HG03469 (cell line): Measurements from ENCODE around the gene CREM.
A peak's percentile ranks its signal among the peaks of the same experiment; 100 is the strongest.

Source experiments
- ATAC-seq: cut with Tn5 transposase; IDR thresholded peaks from one replicate; pipeline ENCODE4 v1.9.1; 2021; ENCODE audit warnings: mild to moderate bottlenecking, moderate library complexity, moderate number of reproducible peaks; ENCODE audit not compliant: unreplicated experiment

Gene CREM

DNA sequence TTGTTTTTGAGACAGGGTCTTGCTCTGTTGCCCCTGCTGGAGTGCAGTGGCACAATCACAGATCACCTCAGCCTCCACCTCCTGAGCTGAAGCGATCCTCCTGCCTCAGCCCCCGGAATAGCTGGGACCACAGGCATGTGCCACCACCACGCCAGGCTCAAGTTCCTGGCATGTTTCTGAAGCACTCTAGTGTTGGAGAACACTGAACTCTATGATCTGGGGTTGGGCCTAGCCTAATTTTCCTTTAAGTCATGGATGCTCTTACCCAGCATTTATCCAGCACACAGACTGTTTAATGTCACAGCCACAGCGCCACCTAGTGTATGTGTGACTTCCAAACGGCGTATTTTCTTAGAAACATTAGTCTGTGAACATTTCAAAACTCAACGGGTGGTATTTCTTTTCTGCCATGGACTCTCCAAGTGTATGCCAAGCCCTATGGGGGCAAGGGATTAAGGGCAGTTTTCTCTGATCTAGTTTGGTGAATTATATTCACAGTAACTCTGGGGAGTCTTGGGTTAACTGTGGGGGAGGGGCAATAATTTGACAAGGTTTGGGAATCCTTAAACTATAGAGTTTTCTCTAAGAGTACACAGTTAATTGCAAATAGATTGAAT lies 91.8 kb downstream of the CREM start:
- ATAC-seq, result peak; percentile 61

DNA sequence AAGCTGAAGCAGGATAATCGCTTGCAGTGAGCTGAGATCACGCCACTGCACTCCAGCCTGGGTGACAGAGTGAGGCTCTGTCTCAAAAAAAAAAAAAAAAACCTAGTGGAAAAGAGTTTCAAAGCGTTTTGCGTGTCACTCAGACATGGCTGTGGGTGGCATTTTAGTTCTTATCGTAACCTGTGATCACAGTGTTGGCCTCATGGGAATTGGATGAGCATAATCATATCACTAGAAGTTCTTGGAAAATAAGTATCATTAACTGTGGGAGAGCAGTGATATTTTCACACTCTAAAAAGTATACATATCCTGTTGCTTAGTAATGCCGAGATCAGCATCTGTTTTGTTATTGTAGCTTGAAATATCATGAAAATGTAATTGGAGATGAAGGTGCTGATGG lies 92.6 kb downstream of the CREM start:
- ATAC-seq, result no peak

DNA sequence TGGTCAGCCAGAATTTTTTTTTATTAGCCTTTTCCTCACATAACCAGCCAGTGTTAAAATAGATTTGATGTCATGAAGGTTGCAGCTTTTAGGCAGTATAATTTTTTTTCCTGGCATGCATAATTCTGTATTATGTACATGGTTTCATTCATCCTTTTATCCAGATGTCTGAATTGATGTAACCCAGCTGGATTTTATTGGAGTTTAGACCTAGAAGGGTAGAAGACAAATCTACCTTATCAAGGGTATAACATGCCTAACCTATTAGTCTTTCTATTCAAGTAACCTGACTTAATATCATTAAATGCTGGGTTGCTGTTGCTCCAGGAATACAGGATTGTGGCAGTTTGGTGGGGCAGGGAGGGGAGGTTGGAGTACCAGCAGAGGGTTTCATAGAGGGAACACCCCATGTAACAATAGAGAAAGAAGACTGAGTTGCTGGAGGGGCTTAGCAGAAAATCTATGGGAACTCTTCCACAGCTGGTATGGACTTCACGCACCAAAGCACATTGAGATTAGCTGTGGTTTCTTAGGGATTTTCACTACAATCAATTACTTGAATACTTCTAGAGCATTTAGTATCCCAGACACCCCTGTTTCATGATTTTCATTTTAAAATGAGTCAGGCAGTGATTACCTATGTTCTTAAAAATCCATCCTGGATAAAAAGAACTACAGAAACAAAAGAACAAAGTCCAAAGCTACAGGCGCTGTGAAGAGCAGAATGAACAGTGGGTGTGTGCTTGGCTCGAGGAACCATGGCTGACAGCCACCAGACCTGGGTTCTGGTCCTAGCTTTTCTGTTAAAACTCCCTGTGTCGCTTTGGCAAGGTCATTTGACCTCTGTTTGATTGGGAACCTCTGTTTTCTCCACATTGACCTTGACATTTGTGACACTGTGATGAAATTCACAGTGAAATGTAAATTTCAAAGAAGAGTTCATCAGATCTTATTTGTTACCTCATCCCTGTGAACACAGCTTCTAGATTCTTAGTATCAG lies 93.5 kb downstream of the CREM start:
- no peak for ATAC-seq

DNA sequence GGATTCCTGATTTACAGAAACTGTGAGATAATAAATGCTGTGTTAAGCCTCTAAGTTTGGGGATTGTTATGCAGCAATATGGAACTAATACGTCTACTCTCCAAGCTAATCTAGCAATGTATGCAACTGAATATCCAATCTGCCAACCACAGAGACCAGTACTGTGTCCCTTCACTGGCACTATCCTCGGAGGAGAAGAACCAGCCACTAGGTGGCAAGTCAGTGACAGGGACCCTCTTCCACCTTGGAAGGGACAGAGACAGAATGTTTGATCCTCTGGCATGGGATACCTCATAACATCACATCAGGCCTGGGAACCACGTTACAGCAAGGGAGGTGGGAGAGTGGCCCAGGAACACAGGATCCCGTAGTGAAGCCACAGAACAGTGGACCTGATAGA lies 96.4 kb downstream of the CREM start:
- no peak for ATAC-seq

DNA sequence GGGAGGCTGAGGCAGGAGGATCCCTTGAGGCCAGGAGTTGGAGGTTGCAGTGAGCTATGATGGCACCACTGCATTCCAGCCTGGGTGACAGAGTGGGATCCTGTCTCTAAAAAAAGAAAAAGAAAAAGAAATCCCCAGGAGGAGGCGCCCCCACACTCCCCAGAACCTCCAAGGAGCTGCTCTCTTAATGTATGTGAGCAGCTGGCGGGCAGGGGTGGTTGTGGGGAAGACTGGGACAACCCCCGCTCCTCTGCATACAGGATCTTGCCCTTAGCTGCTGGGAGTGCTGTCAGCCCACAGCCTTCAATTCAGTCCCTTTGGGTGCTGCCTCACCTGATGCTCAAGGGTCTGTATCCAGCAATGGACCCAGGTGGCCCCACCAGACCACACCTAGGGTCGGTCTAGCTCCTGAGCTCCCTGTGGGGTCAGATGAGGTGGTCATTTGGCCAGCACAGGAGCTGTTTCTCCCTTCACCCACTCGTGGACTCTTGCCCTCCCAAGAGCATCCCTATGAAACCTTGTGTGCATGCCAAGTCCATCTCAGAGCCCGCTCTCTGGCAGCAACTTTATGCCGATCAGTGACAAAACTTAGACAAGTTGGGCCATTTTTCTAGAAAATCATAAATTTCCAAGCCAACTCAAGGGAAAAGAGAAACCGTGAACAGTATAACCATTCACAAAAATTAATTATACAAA lies 97.5 kb downstream of the CREM start:
- ATAC-seq, result no peak

DNA sequence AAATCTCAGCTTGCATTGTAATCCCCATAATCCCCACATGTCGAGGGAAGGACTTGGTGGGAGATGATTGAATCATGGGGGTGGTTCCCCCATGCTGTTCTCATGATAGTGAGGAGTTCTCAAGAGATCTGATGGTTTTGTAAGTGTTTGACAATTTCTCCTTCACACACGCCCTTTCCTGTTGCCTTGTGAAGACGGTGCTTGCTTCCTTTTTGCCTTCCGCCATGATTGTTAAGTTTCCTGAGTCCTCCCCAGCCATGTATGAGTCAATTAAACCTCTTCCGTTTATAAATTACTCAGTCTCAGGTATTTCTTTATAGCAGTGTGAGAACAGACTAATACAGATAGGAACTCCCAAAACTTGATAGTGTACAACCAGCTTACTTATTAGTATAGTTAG lies 98.6 kb downstream of the CREM start:
- no peak for ATAC-seq

DNA sequence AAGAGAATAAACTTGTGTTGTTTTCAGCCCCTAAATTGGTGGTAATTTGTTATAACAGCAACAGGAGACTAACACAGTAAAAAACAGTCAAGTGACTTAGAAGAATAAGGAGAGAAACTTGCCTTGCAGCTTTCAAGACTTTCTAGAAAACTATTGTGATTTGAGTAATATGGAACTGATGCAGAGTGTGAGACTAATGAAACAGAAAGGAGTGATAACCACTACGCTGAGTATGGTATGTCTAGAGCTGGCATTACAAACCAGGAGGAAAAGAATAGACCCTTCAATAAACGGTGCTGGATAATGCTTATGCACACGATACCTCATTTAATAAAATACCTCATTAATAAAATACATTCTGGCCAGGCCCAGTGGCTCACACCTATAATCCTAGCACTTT lies 99.9 kb downstream of the CREM start:
- ATAC-seq, result no peak

GRCh38 chr10:35228058-35228457 lies 101.4 kb downstream of the CREM start:
- no peak for ATAC-seq

GRCh38 chr10:35231646-35232045 lies 105.0 kb downstream of the CREM start:
- no peak for ATAC-seq

- ATAC-seq, result no peak
Measured at GRCh38 chr10:35232527-35232926, 105.9 kb downstream of the CREM start.

GRCh38 chr10:35234073-35234472 lies 107.4 kb downstream of the CREM start:
- ATAC-seq, result no peak

DNA sequence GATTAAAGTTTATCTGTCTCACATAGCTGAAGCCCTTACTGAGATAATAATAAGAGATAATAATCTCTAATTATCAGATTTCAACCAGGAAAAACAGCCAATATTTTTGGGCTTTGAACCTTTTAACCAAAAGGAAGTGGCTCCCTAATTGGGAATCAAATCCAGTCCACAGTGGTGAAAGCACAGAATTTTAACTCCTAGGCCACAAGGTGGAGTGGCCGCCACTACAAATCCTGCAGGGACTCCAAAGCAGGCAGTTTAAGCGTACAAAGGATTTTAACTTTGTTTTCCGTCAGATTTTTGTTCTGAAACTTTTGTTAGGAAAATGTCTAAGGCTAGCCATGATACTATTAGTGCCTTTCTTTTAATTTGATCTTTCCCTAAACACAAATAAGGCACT lies 110.1 kb downstream of the CREM start:
- ATAC-seq, result no peak

DNA sequence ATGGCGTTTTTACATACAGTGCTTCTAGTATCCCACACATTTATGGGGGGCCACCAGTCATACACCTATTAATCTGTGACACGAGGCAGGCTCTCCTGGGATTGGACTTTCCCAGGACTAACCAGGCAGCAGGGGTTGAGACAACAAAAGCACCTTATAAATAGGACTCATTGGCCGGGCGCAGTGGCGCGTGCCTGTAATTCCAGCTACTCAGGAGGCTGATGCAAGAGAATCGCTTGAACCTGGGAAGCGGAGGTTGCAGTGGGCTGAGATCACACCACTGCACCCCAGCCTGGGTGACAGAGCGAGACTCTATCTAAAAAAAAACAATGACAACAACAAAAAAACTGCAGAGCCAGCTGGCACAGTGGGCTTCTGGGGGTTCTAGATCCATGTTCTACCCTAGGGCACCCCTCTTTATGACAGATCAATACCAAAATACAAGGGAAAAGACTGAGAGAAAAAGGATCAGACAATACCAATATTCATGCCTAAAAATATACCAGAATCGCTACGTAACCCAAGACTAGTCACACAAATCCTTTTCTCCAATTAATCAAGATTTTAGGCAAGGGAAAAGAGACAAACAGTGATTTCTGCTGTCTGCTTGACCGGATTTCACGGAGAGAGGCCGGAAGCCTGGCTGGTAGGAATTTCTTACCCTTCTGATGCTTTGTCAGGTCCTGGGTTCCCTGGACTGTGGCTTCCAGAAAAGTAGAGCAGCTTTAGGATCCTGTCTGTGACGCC lies 111.3 kb downstream of the CREM start:
- no peak for ATAC-seq

DNA sequence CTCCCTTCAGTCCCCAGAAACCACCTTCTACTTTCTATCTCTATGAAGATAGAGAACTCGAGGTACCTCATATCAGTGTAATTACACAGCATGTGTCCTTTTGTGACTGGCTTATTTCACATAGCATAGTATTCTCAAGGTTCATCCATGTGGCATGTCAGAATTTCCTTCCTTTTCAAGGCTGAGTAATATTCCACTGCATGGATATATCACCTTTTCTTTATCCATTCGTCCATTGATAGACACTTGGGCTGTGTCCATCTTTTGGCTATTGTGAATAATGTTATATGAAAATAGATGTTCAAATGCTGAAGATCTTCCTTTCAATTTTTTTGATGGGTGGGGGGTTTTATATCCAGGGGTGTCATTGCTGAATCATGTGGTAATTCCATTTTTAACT lies 117.9 kb downstream of the CREM start:
- ATAC-seq, result no peak

- no peak for ATAC-seq
Measured at GRCh38 chr10:35246770-35247343, 120.2 kb downstream of the CREM start.

DNA sequence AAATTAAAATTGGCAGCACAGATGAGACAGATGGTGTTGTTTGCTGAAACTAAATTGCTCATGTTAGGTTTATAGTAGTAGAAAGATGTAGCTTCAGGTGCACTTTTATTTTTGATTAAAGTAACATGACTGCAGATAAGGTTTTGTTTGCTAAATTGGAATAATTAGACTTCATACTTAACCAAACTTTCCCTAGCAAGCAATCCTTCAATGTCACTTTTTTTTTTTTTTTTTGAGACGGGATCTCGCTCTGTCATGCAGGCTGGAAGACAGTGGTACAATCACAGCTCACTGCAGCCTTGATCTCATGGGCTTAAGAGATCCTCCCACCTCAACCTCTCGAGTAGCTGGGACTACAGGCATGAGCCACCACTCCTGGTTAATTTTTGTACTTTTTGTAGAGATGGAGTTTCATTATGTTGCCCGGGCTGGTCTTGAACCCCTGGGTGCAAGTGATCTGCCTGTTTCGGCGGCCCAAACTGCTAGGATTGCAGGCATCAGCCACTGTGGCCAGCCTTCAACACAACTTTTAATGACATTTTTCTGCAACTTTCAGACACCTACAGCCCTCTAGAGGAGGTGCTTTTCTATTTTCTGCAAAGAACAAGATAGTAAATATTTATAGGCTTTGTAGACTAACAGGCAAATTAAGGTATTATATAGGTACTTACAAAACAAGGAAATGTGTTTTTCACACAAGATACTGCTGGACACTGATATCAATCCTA lies 124.9 kb downstream of the CREM start:
- ATAC-seq, result no peak

DNA sequence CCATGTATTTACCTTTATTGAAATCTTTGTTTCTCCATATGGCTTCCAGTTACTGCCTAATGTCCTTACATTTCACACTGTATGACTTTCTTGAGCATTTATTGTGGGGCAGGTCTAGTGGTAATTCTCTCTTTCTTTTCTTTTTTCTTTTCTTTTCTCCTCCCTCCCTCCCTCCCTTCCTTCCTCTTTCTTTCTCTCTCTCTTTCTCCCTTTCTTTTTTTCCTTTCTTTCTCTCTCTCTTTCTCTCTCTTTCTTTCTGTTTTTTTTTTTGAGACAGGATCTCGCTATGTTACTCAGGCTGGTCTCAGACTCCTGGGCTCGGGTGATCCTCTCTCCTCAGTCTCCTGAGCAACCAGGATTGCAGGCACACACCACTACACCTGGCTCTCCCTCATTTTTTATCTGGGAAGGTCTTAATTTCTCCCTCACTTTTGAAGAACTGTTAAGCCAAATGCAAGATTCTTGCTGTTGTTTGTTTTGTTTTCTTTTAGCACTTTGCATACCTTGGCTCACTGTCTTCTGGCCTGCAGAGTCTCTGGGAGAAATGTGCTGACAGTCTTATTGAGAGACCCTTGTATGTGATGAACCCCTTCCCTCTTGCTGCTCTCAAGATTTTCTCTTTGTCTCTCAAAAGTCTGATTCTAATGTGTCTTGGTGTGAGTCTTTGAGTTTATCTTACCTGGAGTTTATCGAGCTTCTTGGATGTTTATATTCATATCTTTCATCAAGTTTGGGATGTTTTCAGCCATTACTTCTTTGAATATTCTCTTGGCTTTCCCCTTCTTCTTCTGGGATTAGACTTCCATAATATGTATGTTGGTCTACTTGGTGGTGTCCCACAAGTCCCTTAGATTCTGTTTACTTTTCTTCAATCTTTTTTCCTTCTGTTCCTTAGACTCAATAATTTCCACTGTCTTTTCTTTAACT lies 130.7 kb downstream of the CREM start:
- ATAC-seq, result no peak

DNA sequence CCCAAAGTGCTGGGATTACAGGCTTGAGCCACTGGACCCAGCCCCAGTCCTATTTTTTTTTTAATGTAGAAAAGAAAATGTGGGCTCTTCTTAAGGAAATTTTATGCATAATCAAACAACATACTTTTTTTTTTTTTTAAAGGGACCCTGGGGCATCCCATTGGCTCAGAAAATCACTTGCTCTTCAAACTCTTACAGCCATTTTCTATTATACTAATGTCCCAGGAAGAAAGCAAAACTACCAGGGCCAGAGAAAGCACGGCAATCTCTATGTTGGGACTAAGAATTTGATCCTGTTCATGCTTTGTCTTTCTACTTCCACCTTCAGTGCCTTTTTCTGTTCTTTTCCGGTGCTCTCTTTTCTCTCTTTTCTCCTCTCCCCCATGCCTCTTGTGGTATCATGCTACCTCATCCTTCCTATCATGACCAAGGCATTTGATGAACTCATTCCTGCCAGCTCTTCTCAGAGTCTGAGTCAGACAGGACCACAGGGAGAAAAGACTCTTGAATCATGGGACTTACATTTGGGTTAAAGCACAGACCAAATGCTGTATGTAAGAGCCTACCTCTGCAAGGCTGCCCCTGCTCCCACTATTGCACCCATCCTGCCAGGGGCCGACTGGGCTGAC lies 133.2 kb downstream of the CREM start:
- ATAC-seq, result no peak
